SK-N-SH treated with all-trans-retinoic acid at 6 μM for 48 hours (cell line): ENCODE data around the gene LPIN1.

ENCODE experiments used
- ATAC-seq: fragments of 200-7000 bp; cut with Tn5 transposase; 3 replicates; pipeline ENCODE4 v1.9.1; 2020; ENCODE audit warnings: mild to moderate bottlenecking, moderate library complexity
- ARNTL ChIP-seq: fragments of 450-650 bp; formaldehyde crosslinking; IDR thresholded peaks from 2 replicates; pipeline ENCODE4 v1.5.0; 2020; ENCODE audit warnings: low read depth, mild to moderate bottlenecking, moderate library complexity, borderline replicate concordance
- BACH2 ChIP-seq: fragments of 250-450 bp; sonication (Bioruptor Pico); IDR thresholded peaks from 2 replicates; pipeline ENCODE4 v1.9.0; 2021; ENCODE audit warnings: mild to moderate bottlenecking, borderline replicate concordance
- CREB5 ChIP-seq: fragments of 250-450 bp; sonication (Bioruptor Pico); IDR thresholded peaks from 2 replicates; pipeline ENCODE4 v1.5.1; 2020; ENCODE audit warnings: low read depth, mild to moderate bottlenecking, moderate library complexity
- CSDC2 ChIP-seq: fragments of 250-450 bp; sonication (Bioruptor Pico); IDR thresholded peaks from 2 replicates; pipeline ENCODE4 v1.5.0; 2020; ENCODE audit warnings: mild to moderate bottlenecking, moderate library complexity
- ESRRG ChIP-seq: fragments of 250-450 bp; sonication (Bioruptor Pico); IDR thresholded peaks from 2 replicates; pipeline ENCODE4 v1.6.1; 2021; ENCODE audit warnings: mild to moderate bottlenecking
- GLIS3 ChIP-seq: fragments of 250-450 bp; sonication (Bioruptor Pico); IDR thresholded peaks from 2 replicates; pipeline ENCODE4 v1.5.0; 2020; ENCODE audit warnings: mild to moderate bottlenecking, moderate library complexity
- ISL1 ChIP-seq: fragments of 250-450 bp; sonication (Bioruptor Pico); IDR thresholded peaks from 2 replicates; pipeline ENCODE4 v2.1.2; 2022; ENCODE audit warnings: mild to moderate bottlenecking, moderate library complexity
- PATZ1 ChIP-seq: fragments of 250-450 bp; sonication (Bioruptor Pico); IDR thresholded peaks from 2 replicates; pipeline ENCODE4 v1.8.0; 2020; ENCODE audit warnings: mild to moderate bottlenecking, moderate library complexity, borderline replicate concordance
- POU6F1 ChIP-seq: fragments of 250-450 bp; sonication (Bioruptor Pico); IDR thresholded peaks from 2 replicates; pipeline ENCODE4 v1.8.0; 2021; ENCODE audit warnings: low read depth, mild to moderate bottlenecking, moderate library complexity, borderline replicate concordance
- PPARA ChIP-seq: fragments of 250-450 bp; sonication (Bioruptor Pico); IDR thresholded peaks from 2 replicates; pipeline ENCODE4 v1.5.0; 2020; ENCODE audit warnings: mild to moderate bottlenecking, borderline replicate concordance
- SNAI2 ChIP-seq: fragments of 250-450 bp; sonication (Bioruptor Pico); IDR thresholded peaks from 2 replicates; pipeline ENCODE4 v1.5.0; 2020; ENCODE audit warnings: mild to moderate bottlenecking, moderate library complexity
- TCF4 ChIP-seq: fragments of 250-450 bp; sonication (Bioruptor Pico); IDR thresholded peaks from 2 replicates; pipeline ENCODE4 v1.8.0; 2021; ENCODE audit warnings: mild to moderate bottlenecking, moderate library complexity, borderline replicate concordance
- TOX ChIP-seq: fragments of 250-450 bp; sonication (Bioruptor Pico); IDR thresholded peaks from 2 replicates; pipeline ENCODE4 v1.8.0; 2021; ENCODE audit warnings: mild to moderate bottlenecking, moderate library complexity, borderline replicate concordance
- ZC3H10 ChIP-seq: fragments of 250-450 bp; sonication (Bioruptor Pico); IDR thresholded peaks from 2 replicates; pipeline ENCODE4 v1.5.1; 2021; ENCODE audit warnings: mild to moderate bottlenecking, moderate library complexity
- ZFP3 ChIP-seq: fragments of 250-450 bp; sonication (Bioruptor Pico); IDR thresholded peaks from 2 replicates; pipeline ENCODE4 v1.5.0; 2020; ENCODE audit warnings: mild to moderate bottlenecking, moderate library complexity
- ZFP30 ChIP-seq: fragments of 450-650 bp; formaldehyde crosslinking; IDR thresholded peaks from 2 replicates; pipeline ENCODE4 v1.5.0; 2022; ENCODE audit warnings: mild to moderate bottlenecking, moderate library complexity
- ZNF565 ChIP-seq: fragments of 450-650 bp; formaldehyde crosslinking; conservative IDR thresholded peaks from 2 replicates; pipeline ENCODE4 v1.5.0; 2020; ENCODE audit warnings: low read depth, mild to moderate bottlenecking, moderate library complexity
- ZNF70 ChIP-seq: fragments of 450-650 bp; formaldehyde crosslinking; IDR thresholded peaks from 2 replicates; pipeline ENCODE4 v1.5.0; 2020; ENCODE audit warnings: mild to moderate bottlenecking, moderate library complexity
- TF ChIP-seq, protein P1 (sequence below): fragments of 250-450 bp; sonication (Bioruptor Pico); IDR thresholded peaks from 2 replicates; pipeline ENCODE4 v1.5.0; 2020; ENCODE audit warnings: mild to moderate bottlenecking, moderate library complexity
- TF ChIP-seq, protein P2 (sequence below): fragments of 250-450 bp; sonication (Bioruptor Pico); IDR thresholded peaks from 2 replicates; pipeline ENCODE4 v1.5.1; 2021; ENCODE audit warnings: mild to moderate bottlenecking, moderate library complexity

Gene LPIN1

GRCh38 chr2:11715987-11716652, 30.3 kb upstream of the LPIN1 start:
- no peak for ATAC-seq
- TF ChIP-seq TCF4 (CRISPR knock-in tag), result no peak
- TF ChIP-seq BACH2 (CRISPR knock-in tag), result no peak
- no peak for TF ChIP-seq CREB5 (CRISPR knock-in tag)
- TF ChIP-seq ESRRG, result no peak
- no peak for TF ChIP-seq TOX
- no peak for TF ChIP-seq CSDC2 (CRISPR knock-in tag)
- TF ChIP-seq ARNTL (CRISPR knock-in tag), result no peak
- no peak for TF ChIP-seq ZNF565 (CRISPR knock-in tag)
- no peak for TF ChIP-seq GLIS3 (CRISPR knock-in tag)
- no peak for TF ChIP-seq POU6F1 (CRISPR knock-in tag)
- TF ChIP-seq ZC3H10 (CRISPR knock-in tag), result no peak
- no peak for TF ChIP-seq ZFP30 (CRISPR knock-in tag)
- no peak for TF ChIP-seq ZFP3 (CRISPR knock-in tag)
- TF ChIP-seq, protein P1, sequence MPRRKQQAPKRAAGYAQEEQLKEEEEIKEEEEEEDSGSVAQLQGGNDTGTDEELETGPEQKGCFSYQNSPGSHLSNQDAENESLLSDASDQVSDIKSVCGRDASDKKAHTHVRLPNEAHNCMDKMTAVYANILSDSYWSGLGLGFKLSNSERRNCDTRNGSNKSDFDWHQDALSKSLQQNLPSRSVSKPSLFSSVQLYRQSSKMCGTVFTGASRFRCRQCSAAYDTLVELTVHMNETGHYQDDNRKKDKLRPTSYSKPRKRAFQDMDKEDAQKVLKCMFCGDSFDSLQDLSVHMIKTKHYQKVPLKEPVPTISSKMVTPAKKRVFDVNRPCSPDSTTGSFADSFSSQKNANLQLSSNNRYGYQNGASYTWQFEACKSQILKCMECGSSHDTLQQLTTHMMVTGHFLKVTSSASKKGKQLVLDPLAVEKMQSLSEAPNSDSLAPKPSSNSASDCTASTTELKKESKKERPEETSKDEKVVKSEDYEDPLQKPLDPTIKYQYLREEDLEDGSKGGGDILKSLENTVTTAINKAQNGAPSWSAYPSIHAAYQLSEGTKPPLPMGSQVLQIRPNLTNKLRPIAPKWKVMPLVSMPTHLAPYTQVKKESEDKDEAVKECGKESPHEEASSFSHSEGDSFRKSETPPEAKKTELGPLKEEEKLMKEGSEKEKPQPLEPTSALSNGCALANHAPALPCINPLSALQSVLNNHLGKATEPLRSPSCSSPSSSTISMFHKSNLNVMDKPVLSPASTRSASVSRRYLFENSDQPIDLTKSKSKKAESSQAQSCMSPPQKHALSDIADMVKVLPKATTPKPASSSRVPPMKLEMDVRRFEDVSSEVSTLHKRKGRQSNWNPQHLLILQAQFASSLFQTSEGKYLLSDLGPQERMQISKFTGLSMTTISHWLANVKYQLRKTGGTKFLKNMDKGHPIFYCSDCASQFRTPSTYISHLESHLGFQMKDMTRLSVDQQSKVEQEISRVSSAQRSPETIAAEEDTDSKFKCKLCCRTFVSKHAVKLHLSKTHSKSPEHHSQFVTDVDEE (CRISPR knock-in tag), result no peak
- TF ChIP-seq ISL1 (CRISPR knock-in tag), result no peak
- no peak for TF ChIP-seq ZNF70 (CRISPR knock-in tag)
- no peak for TF ChIP-seq PPARA

- no peak for ATAC-seq
- TF ChIP-seq SNAI2 (CRISPR knock-in tag), result 0 out of 2 replicates have a peak, but pooled peaks have one; percentile 11
- TF ChIP-seq PPARA, result no peak
- TF ChIP-seq ZC3H10 (CRISPR knock-in tag), result no peak
Observed at GRCh38 chr2:11716689-11717321, 29.6 kb upstream of the LPIN1 start.

DNA sequence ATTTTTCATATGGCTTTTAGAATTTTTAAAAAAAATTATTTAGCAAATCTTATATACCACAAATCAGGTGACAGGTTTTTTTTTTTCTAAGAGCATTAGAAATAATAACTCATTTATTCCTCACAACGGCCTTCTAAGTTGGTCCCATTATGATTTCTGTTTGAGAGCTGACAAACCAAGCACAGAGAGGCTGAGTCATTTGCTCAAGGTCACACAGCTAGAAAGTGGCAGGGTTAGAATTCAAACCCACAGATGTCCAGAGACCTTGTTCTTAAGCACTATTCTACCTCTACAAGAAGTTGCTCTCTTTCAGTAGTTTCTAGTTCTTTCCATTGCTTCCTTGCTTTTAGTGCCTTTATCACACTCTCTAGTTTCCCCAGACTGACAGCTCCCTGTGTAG, 28.8 kb upstream of the LPIN1 start:
- no peak for ATAC-seq
- TF ChIP-seq ZFP30 (CRISPR knock-in tag) (no peak), CSDC2 (CRISPR knock-in tag) (no peak), BACH2 (CRISPR knock-in tag) (no peak), TOX (no peak), PATZ1 (CRISPR knock-in tag) (no peak), TCF4 (CRISPR knock-in tag) (no peak), SNAI2 (CRISPR knock-in tag) (no peak), ZFP3 (CRISPR knock-in tag) (no peak)
- TF ChIP-seq, protein P2, sequence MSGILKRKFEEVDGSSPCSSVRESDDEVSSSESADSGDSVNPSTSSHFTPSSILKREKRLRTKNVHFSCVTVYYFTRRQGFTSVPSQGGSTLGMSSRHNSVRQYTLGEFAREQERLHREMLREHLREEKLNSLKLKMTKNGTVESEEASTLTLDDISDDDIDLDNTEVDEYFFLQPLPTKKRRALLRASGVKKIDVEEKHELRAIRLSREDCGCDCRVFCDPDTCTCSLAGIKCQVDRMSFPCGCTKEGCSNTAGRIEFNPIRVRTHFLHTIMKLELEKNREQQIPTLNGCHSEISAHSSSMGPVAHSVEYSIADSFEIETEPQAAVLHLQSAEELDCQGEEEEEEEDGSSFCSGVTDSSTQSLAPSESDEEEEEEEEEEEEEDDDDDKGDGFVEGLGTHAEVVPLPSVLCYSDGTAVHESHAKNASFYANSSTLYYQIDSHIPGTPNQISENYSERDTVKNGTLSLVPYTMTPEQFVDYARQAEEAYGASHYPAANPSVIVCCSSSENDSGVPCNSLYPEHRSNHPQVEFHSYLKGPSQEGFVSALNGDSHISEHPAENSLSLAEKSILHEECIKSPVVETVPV (CRISPR knock-in tag), result no peak
